Dedifferentiated amniotic fluid mesenchymal stem cell (primary cell): Measurements from ENCODE around the gene WAPL.

Experiments
- DNase-seq: peaks from one replicate; pipeline ENCODE4 v3.0.0-alpha.2; 2016; ENCODE audit errors: extremely low spot score

WAPL gene

GRCh38 chr10:86411852-86412560 is 109.6 kb downstream of the WAPL start:
- no peak for DNase-seq

- DNase-seq = peak; percentile 35
Measured at GRCh38 chr10:86411281-86411841, 110.2 kb downstream of the WAPL start.

GRCh38 chr10:86410542-86411124 is 111.0 kb downstream of the WAPL start:
- peak; percentile 70 for DNase-seq

DNA sequence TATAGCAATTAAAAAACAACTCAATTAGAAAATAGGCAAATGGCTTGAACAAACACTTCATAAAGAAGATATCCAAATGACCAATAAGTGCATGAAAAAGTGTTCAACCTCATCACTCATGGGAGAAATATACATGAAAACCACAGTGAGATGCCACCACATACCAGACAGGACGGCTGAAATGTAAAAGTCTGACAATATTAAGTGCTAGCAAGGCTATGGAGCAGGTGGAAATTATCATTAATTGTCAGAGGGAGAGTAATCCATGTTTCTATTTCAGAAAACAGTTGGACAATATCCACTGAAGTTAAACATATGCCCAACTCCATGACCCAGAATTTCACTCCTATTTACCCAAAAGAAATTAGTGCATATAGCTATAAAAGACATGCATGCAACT is 112.4 kb downstream of the WAPL start:
- DNase-seq = no peak

GRCh38 chr10:86403183-86403797 is 118.3 kb downstream of the WAPL start:
- DNase-seq = no peak

DNA sequence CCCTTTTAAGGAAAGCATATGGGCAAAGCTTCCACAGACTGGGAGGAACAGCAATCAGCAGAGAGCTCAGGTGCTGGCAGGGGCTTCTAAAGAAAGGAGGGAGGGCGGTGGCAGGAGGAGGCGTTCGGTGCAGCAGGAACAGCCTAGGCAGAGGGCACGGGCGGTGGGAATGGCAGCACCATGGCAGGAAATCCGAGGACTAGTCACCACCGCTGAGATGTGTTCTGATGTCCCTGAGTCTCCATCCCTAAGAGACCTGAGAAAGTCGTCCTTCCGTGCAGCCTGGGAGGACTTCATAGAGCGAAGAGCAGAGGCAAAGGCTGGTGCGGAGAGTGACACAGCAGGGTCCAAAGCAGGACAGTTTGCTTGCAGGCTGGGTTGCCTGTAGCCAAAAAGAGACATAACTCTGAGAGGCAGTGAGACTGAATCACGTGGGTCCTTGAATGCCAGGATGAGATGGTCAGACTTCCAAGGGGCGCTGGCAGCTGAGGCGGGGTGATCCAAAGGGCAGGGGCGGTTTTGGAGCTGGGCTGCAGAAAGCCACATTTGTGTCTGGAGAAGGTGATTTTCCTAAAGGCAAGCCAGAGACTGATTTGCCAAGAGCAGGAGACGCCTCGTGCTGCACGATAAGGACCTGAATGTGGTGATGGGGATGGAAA is 119.2 kb downstream of the WAPL start:
- peak; percentile 33 for DNase-seq

- no peak for DNase-seq
Measured at GRCh38 chr10:86401588-86402282, 119.9 kb downstream of the WAPL start.

- DNase-seq = no peak
Measured at GRCh38 chr10:86400705-86401587, 120.6 kb downstream of the WAPL start.

- DNase-seq = peak; percentile 91
Measured at GRCh38 chr10:86399879-86400704, 121.5 kb downstream of the WAPL start.

- no peak for DNase-seq
Measured at GRCh38 chr10:86399514-86399878, 122.1 kb downstream of the WAPL start.

DNA sequence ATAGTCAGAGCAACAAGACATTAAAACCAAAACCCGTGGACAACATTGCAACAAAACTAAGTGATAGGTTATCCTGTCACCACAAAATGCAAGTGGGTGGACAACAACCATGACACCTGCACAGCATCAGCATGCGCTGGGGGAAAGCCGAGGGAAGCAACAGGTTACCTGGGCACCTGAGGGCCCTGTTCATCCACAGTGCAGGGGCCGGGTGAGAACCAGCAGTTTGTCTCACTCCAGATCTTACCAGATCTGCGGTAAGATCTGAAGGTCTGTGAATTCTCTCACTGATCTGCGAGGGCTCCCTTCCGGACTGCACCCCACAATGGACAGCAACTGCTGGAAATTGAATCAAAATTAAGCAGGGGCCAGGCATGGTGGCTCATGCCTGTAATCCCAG is 124.5 kb downstream of the WAPL start:
- no peak for DNase-seq

GRCh38 chr10:86393862-86394455 is 127.6 kb downstream of the WAPL start:
- no peak for DNase-seq

- no peak for DNase-seq
Measured at GRCh38 chr10:86393362-86393761, 128.2 kb downstream of the WAPL start.

DNA sequence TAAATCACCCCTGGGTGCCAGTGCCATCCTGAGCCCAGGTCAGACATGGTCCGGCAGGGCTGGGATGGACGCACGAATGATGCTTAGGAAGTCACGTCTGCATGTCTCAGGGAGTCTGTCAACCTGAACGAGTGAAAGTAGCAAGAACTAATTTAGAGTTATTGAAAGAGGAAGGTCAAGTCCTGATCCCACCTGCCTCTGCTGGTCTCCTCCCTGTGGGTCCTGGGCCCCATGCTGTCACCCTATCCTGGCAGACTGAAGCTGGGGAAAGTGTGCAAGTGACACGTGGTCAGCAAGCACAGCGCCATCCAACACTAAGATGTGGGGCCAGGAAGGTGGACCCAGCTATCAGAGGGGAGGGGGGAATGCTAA is 128.9 kb downstream of the WAPL start:
- DNase-seq = no peak

- no peak for DNase-seq
Measured at GRCh38 chr10:86391986-86392722, 129.4 kb downstream of the WAPL start.

DNA sequence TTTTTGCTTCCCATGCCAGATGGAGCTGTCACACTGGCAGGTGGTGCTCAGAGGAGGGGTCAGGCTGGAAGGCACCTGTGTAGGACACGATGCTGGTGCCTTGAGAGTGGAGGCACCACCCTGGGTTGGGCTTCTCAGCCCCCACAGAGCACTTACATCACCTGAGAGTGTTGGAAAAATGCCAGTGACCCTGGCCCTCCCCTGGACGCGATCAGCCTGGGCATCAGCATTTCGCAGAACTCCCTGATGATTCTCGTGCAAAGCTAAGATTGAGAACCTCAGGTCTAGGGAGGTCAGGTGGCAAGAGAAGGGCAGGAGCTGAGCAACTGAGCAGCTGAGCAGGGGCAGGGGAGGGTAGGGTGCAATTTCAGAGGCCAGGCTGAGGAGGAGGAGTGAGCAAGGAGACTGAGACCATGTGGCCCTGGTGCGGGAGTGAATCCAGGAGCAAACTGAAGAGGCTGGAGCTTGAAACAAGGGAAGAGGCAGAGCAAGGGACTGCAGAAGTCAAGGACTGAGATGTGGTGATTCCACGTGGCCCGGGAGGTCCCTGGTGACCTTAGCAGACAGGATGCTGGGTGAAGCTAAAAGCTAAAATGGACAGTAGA is 130.3 kb downstream of the WAPL start:
- DNase-seq = no peak

GRCh38 chr10:86390337-86391120 is 131.1 kb downstream of the WAPL start:
- DNase-seq = no peak
